ENCODE measurements around the gene PRKG2. TPM values are rescaled to one million over a fixed set of nuclear protein-coding genes. Genes with fewer than 3 reads are reported as not detected.

Gene PRKG2
- total RNA-seq, 1 donor from 2014 or later: 2.3 TPM

- no peaks in the 10 kb centered on the region for H3K36me3 ChIP-seq
- DNase-seq (ENCODE audit: low spot score): no peak
- H3K27me3 ChIP-seq: no peaks in the 10 kb centered on the region
- no peaks in the 10 kb centered on the region for H3K27me3 Mint-ChIP-seq (ENCODE audit: insufficient read depth, low read depth)
- no peaks in the 10 kb centered on the region for H3K4me1 ChIP-seq
- no peaks in the 10 kb centered on the region for H4K20me1 ChIP-seq (ENCODE audit: low read depth)
- no peak for TF ChIP-seq EZH2phosphoT487 (IDR thresholded peaks at IDR 0.05)
- no peak for TF ChIP-seq CTCF (IDR thresholded peaks at IDR 0.05)
- no peak for TF ChIP-seq EZH2 (IDR thresholded peaks at IDR 0.05)
- no peak overlapping the region for H2AFZ ChIP-seq (replicated peaks)
- H3K79me2 ChIP-seq (ENCODE audit: low read depth): no peaks in the 10 kb centered on the region
- H3F3A ChIP-seq (ENCODE audit: low read depth): no peaks in the 10 kb centered on the region
- no peak overlapping the region for H3K27ac Mint-ChIP-seq
- no peak overlapping the region for H3K4me3 Mint-ChIP-seq
- no peaks in the 10 kb centered on the region for H3K9me3 Mint-ChIP-seq
- H3K4me1 Mint-ChIP-seq: no peaks in the 10 kb centered on the region
- no peaks in the 10 kb centered on the region for H3K9me3 ChIP-seq (ENCODE audit: low read depth)
- no peak overlapping the region for H3K27ac ChIP-seq
- no peak overlapping the region for H3K4me3 ChIP-seq
- H3K36me3 Mint-ChIP-seq: no peaks in the 10 kb centered on the region
- H3K9ac ChIP-seq: no peak overlapping the region
- H3K4me2 ChIP-seq: no peak overlapping the region
Measured at GRCh38 chr4:81173213-81173612, 41.8 kb downstream of the PRKG2 start.

- Mint-ChIP-seq H3K4me1 (peaks cover 8% of the 10 kb centered on the region), H3K27me3 (ENCODE audit: insufficient read depth, low read depth) (no peaks in the 10 kb centered on the region), H3K4me3 (no peak overlapping the region), H3K36me3 (no peaks in the 10 kb centered on the region), H3K9me3 (no peaks in the 10 kb centered on the region), H3K27ac (no peak overlapping the region)
- H3K9me3 ChIP-seq (ENCODE audit: low read depth): no peaks in the 10 kb centered on the region
- H3F3A ChIP-seq (ENCODE audit: low read depth): no peaks in the 10 kb centered on the region
- H3K4me2 ChIP-seq: no peak overlapping the region
- H3K79me2 ChIP-seq (ENCODE audit: low read depth): no peaks in the 10 kb centered on the region
- DNase-seq (ENCODE audit: low spot score): no peak
- H3K27me3 ChIP-seq: no peaks in the 10 kb centered on the region
- TF ChIP-seq CTCF (IDR thresholded peaks at IDR 0.05) (no peak), EZH2phosphoT487 (IDR thresholded peaks at IDR 0.05) (no peak), EZH2 (IDR thresholded peaks at IDR 0.05) (no peak)
- no peak overlapping the region for H3K9ac ChIP-seq
- H3K4me3 ChIP-seq: no peak overlapping the region
- H2AFZ ChIP-seq (replicated peaks): no peak overlapping the region
- H3K4me1 ChIP-seq: peaks cover 6% of the 10 kb centered on the region
- H3K36me3 ChIP-seq: no peaks in the 10 kb centered on the region
- no peak overlapping the region for H3K27ac ChIP-seq
- H4K20me1 ChIP-seq (ENCODE audit: low read depth): no peaks in the 10 kb centered on the region
Measured at GRCh38 chr4:81166458-81167160, 48.4 kb downstream of the PRKG2 start.

GRCh38 chr4:81165861-81166430 is 49.1 kb downstream of the PRKG2 start:
- Histone ChIP-seq H3K4me1 (peaks cover 6% of the 10 kb centered on the region), H3K36me3 (no peaks in the 10 kb centered on the region), H3K27ac (no peak overlapping the region), H3K79me2 (ENCODE audit: low read depth) (no peaks in the 10 kb centered on the region), H3K27me3 (no peaks in the 10 kb centered on the region), H3K9ac (no peak overlapping the region), H3F3A (ENCODE audit: low read depth) (no peaks in the 10 kb centered on the region), H3K4me2 (no peak overlapping the region), H4K20me1 (ENCODE audit: low read depth) (no peaks in the 10 kb centered on the region), H3K9me3 (ENCODE audit: low read depth) (no peaks in the 10 kb centered on the region), H2AFZ (replicated peaks) (no peak overlapping the region), H3K4me3 (no peak overlapping the region)
- H3K36me3 Mint-ChIP-seq: no peaks in the 10 kb centered on the region
- no peaks in the 10 kb centered on the region for H3K27me3 Mint-ChIP-seq (ENCODE audit: insufficient read depth, low read depth)
- DNase-seq (ENCODE audit: low spot score): no peak
- H3K4me3 Mint-ChIP-seq: no peak overlapping the region
- no peak overlapping the region for H3K27ac Mint-ChIP-seq
- no peaks in the 10 kb centered on the region for H3K9me3 Mint-ChIP-seq
- no peak for TF ChIP-seq EZH2phosphoT487 (IDR thresholded peaks at IDR 0.05)
- TF ChIP-seq EZH2 (IDR thresholded peaks at IDR 0.05): no peak
- no peak for TF ChIP-seq CTCF (IDR thresholded peaks at IDR 0.05)
- peaks cover 8% of the 10 kb centered on the region for H3K4me1 Mint-ChIP-seq
